Measurements from ENCODE around the gene HNRNPF.
"Not testable (repeated sequence)": the region's sequence is repeated elsewhere in the genome, so short reads cannot be mapped to it uniquely, and the experiment has no call there.

The HNRNPF gene

DNA sequence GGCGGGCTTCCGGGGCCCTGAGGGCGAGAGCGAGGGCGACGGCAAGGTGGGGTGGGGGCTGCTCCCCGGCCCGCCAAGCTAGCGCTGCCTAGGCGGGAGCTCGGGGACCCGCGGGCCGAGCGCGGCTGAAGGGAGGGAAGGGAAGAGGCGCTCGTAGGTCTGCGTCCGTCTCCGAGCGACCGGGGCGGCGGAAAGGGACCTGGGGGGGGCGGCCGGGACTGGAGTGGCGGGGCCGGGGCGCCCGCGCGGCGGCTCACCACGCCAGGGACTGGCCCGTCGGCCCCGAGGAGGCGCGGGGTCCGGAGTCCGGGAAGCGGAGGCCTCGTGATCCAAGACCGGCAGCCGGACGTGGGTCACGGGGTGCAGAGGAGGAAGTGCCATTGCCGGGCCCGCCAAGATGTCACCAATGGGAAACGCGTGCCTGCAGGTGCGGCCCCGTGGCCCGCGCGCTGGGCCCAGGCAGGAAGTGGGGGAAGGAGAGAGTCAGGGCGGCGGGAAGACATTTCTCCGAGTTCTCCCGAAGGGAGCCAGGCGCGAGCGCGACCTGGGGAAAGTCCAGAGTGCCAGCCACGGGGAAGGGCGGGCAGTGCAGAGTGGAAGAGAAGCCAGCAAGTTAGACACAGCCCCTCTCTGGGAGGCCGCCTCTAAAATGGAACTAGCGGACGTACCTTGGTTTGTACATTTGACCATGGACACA, 11.9 kb downstream of the HNRNPF start:
- DNase-seq (ENCODE audit: low read depth in 1 of 2, low spot score in 1 of 2), result peak; percentile 46 to 66

DNA sequence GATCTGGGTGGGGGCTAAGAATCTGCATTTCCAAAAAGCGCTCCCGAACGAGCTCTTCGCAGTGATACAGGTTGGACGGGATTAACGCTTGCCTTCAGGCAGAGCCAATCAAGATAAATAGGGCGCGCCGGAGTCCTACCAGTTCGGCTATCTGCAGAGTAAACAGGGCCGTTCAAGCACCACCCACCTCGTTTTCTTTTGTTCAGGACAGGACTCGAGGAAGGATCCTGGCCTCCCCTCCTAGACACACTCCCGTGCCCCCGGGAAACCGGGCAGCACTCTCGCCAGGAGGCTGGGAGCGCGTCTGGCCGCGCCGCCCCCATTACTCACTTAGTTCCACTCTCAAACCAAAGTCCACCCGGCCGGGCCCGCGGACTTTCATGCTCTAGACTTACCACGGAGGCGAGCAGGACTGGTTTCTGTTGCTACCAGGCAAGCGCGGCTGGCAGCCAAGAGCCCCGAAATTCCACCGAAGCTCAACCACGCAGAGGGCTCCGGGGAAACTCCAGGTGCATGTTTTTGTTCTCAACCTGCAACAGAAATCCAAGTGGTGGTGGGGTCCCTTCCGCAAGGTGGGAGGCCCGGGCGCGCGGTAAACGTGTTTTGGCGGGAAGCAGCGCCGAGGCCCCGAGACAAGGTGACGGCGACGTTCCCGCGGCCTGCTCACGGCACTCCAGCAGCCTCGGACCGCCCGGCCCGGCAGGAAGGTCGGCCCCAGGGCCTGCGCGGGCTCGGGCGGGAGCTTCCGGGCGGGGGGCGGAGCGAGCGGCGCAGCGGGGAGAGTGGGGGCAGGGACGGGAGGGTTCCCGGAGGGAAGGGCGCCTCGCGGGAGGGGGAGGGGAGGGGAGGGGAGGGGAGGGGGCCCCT, 12.7 kb downstream of the HNRNPF start:
- DNase-seq (ENCODE audit: low read depth in 1 of 2, low spot score in 1 of 2), result peak; percentile 40 to 56

DNA sequence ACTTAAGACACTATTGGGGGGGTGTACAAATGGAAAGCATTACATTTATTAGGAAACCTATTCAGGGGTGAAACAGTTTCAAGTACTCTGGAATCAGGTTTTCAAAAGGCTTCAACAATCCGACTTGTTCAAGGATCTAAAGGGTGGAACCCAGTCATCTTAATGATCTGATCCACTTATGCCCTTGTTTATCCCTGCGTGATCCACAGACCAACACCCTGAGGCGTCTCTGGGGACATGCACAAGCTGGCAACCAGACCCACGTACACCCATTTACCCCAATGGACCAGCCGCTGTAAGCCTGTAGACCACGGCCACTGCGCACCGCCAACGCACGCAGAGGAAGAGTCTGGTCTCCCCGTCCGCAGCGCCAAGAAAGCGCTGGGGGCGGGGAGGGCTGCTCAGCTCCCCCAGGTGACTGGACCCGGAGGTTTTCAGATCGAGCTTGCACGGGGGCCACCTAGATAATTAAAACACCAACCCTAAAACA, 13.4 kb downstream of the HNRNPF start:
- DNase-seq (ENCODE audit: low read depth in 1 of 2, low spot score in 1 of 2), result peak in 1 of 2 donors; percentile 17

DNA sequence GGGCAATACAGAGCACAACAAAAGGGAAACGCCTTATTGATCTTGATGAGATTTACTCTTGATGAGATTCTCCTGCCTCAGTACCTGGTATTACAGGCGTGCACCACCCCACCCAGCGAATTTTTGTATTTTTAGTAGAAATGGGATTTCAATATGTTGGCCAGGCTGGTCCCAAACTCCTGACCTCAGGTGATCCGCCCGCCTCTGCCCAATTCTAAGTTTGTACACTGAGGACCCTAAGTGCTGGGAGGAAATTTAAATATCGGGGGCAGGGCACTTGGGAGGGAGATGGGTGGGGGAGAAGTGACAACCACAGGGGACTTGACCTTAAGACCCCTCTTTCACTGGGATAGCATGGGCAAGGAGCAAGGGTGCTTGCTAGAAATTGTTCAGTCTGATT, 14.1 kb downstream of the HNRNPF start:
- DNase-seq (ENCODE audit: low read depth in 1 of 2, low spot score in 1 of 2), result no peak

DNA sequence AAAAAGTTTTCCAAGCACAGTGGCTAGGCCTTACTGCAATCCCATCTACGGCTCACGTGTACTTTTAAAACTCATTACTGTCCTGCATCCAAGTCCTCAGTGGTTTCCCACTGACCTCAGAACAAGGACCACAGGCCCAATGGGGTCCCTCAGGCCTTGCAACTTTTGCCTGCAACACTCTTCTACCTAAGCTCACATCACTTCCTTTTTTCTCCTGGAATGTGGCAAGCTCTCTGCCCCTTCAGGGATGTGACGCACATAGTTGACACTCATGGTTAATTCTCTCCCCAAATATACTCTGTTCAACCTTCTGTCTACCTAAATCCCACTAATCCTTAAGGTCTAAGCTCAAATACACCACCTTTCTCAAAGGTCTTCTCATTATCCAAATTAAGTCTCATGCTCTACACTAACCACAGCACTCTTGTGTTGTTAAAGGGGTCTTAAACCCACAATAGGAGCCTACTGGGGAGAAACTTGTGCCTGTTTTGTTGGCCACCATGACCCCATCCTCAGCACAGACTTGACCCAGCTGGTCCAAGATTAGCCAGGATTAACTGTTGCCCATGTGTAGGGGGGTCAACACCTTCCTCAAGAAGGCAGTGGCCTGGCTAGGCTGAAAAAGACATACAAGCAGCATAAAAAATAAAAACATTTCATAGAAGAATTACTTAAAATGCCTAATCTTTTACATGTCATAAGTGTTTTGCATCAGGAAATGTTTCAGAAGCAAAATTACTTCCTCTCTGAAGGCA, 15.2 kb downstream of the HNRNPF start:
- no peak for DNase-seq (ENCODE audit: low read depth in 1 of 2, low spot score in 1 of 2)

DNA sequence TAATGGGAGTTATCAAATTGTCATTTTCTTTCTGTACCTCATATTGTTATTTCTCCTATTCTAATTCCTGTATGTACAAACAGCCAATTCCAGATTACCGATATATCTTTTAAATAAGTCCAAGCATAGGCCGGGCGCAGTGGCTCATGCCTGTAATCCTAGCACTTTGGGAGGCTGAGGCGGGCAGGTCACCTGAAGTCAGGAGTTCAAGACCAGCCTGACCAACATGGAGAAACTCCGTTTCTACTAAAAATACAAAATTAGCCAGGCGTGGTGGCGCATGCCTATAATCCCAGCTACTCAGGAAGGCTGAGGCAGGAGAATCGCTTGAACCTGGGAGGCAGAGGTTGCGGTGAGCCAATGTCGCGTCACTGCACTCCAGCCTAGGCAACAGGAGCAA, 15.8 kb downstream of the HNRNPF start:
- DNase-seq (ENCODE audit: low read depth in 1 of 2, low spot score in 1 of 2), result not testable (repeated sequence)

DNA sequence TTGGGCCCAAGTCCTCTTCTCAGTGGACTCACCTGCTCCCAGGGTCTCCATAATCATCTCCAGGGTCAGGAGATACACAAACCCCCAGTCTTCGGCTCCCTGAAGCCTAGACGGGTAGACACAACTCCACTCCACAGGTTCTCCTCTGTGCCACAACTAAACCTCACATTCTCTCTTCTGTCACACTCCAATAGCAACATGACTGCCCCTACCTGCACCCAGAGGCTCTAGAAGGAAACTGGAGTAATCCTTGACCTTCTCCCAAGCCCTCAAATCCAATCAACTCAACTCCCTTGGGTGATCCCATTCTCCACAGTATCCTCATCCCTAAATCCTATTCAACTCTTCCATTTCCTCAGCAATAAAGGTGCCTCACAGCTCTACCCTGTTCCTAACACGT, 16.2 kb downstream of the HNRNPF start:
- DNase-seq (ENCODE audit: low read depth in 1 of 2, low spot score in 1 of 2), result no peak

DNA sequence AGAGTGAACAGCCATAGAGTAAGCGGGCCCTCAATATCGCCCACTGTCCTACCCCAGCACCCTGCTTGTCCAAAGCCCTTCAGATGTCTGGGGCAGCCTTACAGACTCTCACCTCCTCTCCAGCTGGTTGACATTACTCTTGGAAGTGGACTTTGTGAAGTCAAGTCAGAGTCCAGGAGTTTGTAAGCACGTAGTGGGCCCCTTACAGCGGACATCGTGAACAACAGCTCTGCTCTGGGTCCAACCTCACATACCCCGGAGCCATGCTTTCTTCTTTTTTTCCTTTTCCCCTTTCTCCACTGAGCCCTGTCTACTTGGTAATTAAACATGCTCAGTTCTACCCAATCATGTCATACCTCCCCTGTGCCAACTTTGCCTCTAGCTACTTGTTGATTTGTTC, 17.5 kb downstream of the HNRNPF start:
- DNase-seq (ENCODE audit: low read depth in 1 of 2, low spot score in 1 of 2), result no peak

DNA sequence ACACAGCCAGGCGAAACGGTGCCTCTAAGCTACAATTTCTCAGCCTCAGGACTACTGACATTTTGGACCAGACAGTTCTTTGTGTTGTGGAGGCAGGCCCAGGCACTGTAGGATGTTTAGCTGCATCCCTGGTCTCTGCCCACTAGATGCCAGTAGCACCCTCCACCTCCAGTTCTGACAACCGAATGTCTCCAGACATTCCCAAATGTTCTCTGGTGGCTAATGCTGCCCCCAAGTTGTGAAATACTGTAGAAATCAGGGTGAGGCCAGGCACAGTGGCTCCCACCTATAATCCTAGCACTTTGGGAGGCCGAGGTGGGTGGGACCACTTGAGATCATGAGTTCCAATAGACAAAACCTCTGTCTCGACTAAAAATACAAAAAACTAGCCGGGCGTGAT, 18.2 kb downstream of the HNRNPF start:
- DNase-seq (ENCODE audit: low read depth in 1 of 2, low spot score in 1 of 2), result no peak

DNA sequence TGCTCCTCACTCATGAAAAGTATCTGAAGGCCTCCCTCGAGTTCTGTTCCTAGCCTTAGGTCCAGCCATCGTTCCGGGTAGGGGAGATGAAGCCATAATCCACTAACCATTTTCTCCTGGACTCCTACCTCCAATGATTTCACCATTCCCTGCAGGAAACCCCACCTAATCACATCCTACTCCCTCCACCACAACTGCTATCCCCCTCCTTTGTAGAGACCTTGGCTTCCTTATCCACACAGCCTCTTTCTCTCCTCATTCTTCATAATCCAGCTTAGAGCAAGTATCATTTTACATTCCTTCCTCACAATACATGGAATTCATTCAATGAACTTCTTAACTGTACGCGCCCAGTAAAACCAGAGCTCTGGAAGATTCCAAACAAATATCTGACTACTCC, 18.7 kb downstream of the HNRNPF start:
- DNase-seq (ENCODE audit: low read depth in 1 of 2, low spot score in 1 of 2), result no peak

DNA sequence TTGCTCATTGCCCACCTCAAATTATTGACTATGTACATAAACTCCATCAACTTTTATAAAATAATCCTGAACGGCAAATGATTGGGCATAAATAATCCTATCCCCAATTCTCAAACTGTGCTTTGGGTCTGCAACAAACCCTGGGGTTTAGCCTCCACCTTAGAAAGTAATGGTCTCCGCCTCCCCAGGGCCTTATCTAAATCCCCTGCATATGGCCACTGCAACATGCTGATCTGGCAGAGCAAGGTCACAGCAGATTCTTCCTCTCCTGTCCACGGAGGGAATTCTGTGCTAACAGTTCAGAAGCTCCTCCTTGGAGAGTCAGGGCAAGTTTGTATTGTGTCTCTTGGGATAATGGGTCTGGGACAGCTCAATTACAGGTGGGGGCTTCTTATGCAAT, 19.1 kb downstream of the HNRNPF start:
- no peak for DNase-seq (ENCODE audit: low read depth in 1 of 2, low spot score in 1 of 2)

DNA sequence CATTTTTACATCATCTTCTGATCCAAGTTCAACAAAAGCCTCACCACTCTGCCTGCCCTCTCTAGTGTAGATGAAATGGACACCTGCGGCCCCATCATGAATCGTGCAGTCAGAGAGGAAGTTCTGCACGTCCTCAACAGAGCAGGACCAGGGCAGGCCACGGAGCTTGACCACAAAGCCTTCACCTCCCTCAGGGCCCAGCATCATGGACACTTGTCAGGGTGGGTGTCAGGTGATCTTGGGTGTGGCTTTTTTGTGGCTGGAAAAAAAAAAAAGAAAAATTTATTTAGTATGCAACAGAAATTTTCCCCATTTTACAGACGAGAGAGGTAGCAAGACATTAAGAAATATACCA, 21.3 kb downstream of the HNRNPF start:
- DNase-seq (ENCODE audit: low read depth in 1 of 2, low spot score in 1 of 2), result no peak

DNA sequence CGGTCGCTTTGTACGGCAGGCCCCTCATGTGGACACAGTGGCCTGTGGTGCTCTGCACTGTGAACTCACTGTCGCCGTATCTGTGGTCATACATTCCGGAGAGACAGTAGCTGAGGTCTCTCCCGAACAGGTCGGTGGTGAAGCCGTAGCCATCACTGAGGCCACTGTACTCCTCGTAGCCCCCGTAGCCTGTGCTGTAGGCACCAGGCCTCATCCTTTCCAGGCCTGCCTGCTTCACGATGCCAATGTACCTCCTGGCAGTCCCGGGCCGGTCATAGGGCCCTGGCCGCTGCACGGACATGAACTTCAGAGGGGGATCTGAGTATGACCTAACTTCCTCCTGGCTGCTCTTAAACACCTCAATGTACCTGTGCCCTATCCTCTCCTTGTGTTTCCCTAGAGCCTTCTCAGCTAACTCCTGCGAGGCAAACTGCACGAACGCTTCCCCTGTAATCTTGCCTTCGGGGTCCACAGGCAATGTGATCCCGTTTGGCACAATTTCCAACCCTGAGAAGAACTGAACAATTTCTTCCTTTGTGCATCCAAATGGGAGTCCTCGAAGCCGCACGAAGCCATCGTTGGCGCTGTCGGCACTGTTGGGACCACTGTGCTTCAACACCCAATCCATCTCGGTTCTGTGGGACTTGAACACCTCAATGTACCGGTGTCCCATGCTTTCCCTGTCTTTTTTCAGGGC, 21.9 kb downstream of the HNRNPF start:
- DNase-seq (ENCODE audit: low read depth in 1 of 2, low spot score in 1 of 2), result no peak

DNA sequence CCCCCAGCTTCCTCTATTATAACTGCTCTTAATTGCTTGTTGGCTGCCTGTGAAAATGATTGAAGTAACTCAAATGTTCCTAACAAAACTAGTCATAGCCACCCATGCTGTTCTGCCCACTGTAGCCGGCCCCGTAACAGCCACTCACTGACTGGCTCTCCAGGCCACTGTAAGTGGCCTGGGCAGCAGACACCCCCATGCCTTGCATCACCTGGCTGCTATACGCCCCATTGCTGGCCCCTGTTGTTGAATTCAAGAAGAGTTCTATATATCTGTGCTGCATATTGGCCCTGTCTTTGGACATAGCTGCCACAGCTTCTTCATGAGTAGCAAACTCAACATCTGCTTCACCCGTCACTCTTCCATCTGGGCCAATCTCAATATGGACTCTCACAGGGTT, 22.4 kb downstream of the HNRNPF start:
- DNase-seq (ENCODE audit: low read depth in 1 of 2, low spot score in 1 of 2), result no peak

DNA sequence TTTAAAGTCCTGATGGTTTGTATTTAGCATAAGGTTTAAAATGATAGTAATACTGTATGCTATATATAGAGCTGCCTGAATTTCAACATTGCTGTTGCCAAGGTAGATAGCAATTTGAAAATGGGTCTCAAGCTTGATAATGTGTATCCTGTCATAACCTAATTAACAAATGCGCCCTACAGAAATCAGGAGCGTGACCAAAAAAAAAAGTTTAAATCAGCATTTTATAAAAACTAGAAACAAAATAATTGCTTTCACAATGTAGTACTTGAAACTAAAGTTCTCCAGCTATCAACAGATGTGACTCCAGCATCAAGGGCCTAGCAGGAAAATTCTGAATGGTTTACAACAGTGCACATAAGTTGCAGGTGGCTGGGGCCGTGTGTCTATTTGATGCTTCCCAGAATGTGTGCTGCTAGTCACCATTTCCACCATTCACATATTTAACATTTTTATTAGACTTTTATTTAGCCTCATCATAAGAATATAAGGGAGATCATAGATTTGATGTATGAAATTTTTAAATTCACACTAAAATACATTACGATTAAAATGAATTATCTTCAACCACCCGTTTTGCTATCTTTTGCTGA, 23.5 kb downstream of the HNRNPF start:
- DNase-seq (ENCODE audit: low read depth in 1 of 2, low spot score in 1 of 2), result no peak

DNA sequence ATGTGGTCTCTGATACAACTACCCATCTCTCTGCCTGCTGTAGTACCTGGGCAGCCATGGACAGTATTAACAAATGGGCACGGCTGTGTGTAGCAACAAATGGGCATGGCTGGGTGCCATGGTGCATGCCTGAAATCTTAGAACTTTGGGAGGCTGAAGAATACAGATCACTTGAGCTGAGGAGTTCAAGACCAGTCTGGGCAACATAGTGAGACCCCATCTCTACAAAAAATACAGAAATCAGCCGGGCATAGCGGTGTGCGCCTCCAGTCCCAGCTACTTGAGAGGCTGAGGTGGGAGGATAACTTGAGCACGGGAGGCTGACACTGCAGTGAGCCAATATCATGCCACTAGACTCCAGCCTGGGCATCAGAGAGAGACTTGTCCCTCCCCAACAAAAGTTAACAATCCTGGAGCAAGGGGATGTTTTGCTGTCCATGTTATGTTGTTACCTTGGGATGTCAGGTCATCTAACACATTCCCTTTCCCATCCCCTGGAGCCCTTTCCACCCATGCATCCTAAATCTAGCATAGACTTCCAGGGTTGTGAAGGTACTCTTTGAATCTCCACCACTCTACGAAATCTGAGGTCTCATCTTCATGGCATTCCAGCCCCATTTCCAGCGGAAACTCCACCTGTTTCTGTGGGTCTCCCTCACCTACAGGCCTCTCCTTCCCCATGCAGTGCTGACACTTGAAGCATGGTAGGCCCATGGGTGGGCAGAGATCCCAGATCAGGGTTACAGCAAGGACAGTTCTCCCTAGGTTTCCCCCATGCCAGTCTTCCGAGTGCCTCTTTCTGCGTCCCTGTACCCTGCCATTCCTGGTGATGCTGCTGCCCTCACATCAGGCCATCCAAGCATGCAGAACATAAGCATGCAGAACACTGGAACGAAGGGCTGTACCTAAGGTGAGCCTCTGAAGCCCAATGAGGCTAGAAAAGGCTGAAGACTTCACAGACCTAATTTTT, 24.4 kb downstream of the HNRNPF start:
- DNase-seq (ENCODE audit: low read depth in 1 of 2, low spot score in 1 of 2), result no peak

DNA sequence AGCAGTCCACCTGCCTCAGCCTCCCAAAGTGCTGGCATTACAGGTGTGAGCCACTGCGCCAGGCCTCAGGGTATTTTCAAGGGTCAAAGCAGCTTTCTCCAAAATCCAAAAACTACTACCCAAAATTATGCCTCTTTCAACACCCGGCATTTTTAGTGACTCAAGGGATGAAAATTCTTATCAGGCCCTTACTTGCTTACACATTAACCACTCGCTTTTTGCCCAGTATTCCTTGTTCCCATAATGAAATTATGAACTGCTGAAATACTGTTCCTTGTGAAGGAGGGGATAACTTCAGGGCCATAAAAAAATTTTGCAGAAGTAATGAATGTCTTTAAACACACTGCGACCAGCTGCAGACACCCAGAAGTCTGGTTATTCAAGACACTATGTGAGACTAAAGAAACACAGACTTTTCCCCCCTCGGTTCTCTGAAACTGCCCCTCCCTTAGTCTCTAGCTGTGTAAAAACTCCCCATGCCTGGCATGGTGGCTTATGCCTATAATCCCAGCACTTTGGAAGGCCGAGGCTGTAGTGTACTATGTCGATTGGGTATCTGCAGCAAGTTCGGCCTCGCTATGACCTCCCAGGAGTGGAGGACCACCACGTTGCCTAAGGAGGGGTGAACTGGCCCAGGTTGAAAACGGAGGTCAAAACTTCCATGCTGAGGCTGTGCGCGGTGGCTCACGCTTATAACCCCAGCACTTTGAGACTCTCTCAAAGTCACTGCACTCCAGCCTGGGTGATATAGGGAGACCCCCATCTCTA, 25.6 kb downstream of the HNRNPF start:
- no peak for DNase-seq (ENCODE audit: low read depth in 1 of 2, low spot score in 1 of 2)

DNA sequence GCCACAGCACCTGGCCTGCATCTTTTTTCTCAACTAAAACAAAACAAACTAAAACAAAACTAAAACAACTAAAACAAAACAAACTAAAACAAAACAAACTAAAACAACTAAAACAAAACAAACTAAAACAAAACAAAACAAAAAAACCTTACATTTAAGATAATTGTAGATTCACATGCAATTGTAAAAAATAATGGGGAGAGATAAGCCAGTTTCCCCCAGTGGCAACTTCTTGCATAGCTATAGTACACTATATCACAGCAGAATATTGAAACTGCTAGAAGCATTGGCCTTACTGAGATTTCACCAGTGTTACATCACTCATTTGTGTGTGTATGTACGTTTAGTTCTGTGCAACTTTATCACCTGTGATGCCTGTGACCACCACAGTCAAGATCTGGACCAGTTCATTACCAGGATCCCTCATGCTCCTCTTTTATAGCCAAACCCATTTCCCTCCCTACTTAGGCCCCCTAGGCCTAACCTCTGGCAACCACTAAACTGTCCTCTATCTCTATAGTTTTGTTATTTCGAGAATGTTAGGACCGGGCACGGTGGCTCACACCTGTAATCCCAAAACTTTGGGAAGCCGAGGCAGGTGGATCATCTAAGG, 28.3 kb downstream of the HNRNPF start:
- DNase-seq (ENCODE audit: low read depth in 1 of 2, low spot score in 1 of 2), result no peak
